HG03103 (cell line): ENCODE measurements around the gene APOH.

Experiments
- ATAC-seq: cut with Tn5 transposase; IDR thresholded peaks from one replicate; pipeline ENCODE4 v1.9.1; 2021; ENCODE audit warnings: low read depth; ENCODE audit not compliant: unreplicated experiment

Gene APOH

GRCh38 chr17:66198242-66198641 lies 31.0 kb downstream of the APOH start:
- no peak for ATAC-seq

GRCh38 chr17:66192378-66192687 lies 36.9 kb downstream of the APOH start:
- no peak for ATAC-seq

- ATAC-seq, result peak; percentile 59
Measured at GRCh38 chr17:66191593-66192377, 37.4 kb downstream of the APOH start, which contains the start of gene CEP112. CEP112 (minus strand) TSS chr17:66192133.

GRCh38 chr17:66190738-66191592 lies 38.2 kb downstream of the APOH start:
- ATAC-seq, result no peak

- ATAC-seq, result no peak
Measured at GRCh38 chr17:66187718-66188117, 41.5 kb downstream of the APOH start.

- ATAC-seq, result no peak
Measured at GRCh38 chr17:66185862-66186261, 43.4 kb downstream of the APOH start.

- ATAC-seq, result no peak
Measured at GRCh38 chr17:66184392-66184791, 44.8 kb downstream of the APOH start.

- no peak for ATAC-seq
Measured at GRCh38 chr17:66183529-66183928, 45.7 kb downstream of the APOH start.

GRCh38 chr17:66178642-66179041 lies 50.6 kb downstream of the APOH start:
- ATAC-seq, result no peak

- no peak for ATAC-seq
Measured at GRCh38 chr17:66177048-66177447, 52.2 kb downstream of the APOH start.

GRCh38 chr17:66175892-66176291 lies 53.3 kb downstream of the APOH start:
- ATAC-seq, result no peak

- no peak for ATAC-seq
Measured at GRCh38 chr17:66172691-66173223, 56.5 kb downstream of the APOH start.

- no peak for ATAC-seq
Measured at GRCh38 chr17:66172144-66172543, 57.1 kb downstream of the APOH start.

GRCh38 chr17:66171692-66172091 lies 57.5 kb downstream of the APOH start:
- no peak for ATAC-seq

- ATAC-seq, result no peak
Measured at GRCh38 chr17:66171172-66171571, 58.0 kb downstream of the APOH start.

GRCh38 chr17:66169839-66170238 lies 59.4 kb downstream of the APOH start:
- ATAC-seq, result no peak

GRCh38 chr17:66167189-66167815 lies 61.9 kb downstream of the APOH start:
- no peak for ATAC-seq

GRCh38 chr17:66165537-66166123 lies 63.6 kb downstream of the APOH start:
- ATAC-seq, result no peak
